GM12878 (cell line): Measurements from ENCODE around the gene ZNF839. TPM values are rescaled to one million over a fixed set of nuclear protein-coding genes. Genes with fewer than 3 reads are reported as not detected.

ENCODE experiments used
- ATAC-seq: fragments of 200-7000 bp; cut with Tn5 transposase; 3 replicates; pipeline ENCODE4 v1.9.1; 2020; ENCODE audit warnings: mild to moderate bottlenecking, moderate library complexity
- BruUV-seq: library from RNA; stranded (reverse); fragments of 400-500 nt; replicated peaks from 2 replicates; lab custom pipeline; 2021; lab: Mats Ljungman, UMichigan
- CTCF ChIA-PET: fragments of 300-600 bp; sonication (Branson Sonifier 250); formaldehyde crosslinking; extraction: SDS; loops from one replicate; lab custom pipeline; 2021; ENCODE audit warnings: inconsistent platforms; lab: Yijun Ruan, JAX
- POLR2A ChIA-PET: fragments of 350-600 bp; formaldehyde crosslinking; extraction: SDS; loops from one replicate; lab custom pipeline; 2021; ENCODE audit warnings: inconsistent platforms; lab: Charles Lee
- RAD21 ChIA-PET: fragments of 300-600 bp; sonication (Branson Sonifier 250); formaldehyde crosslinking; loops from one replicate; lab custom pipeline; 2023; ENCODE audit warnings: antibody characterized with exemption; ENCODE audit not compliant: unreplicated experiment; lab: Charles Lee
- SMC1A ChIA-PET: fragments of 300-600 bp; sonication (Branson Sonifier 250); formaldehyde crosslinking; loops from one replicate; lab custom pipeline; 2023; ENCODE audit not compliant: unreplicated experiment, uncharacterized antibody; lab: Charles Lee
- DNase-seq: peaks from one replicate; pipeline ENCODE4 v3.0.0-alpha.2; 2011; ENCODE audit warnings: low read depth, low spot score
- FAIRE-seq: peaks from 3 replicates; lab custom pipeline; 2011; peaks lifted over from hg19 to GRCh38; lab: Jason Lieb, UNC
- H2AFZ ChIP-seq: 2 replicates; pipeline ENCODE4 v1.6.0; 2011; ENCODE audit warnings: low read depth, low read length, control low read depth; ENCODE audit not compliant: control insufficient read depth
- H3K27ac ChIP-seq: 2 replicates; pipeline ENCODE4 v1.5.1; 2011; ENCODE audit warnings: control low read depth; ENCODE audit not compliant: control insufficient read depth, insufficient read depth
- H3K27me3 ChIP-seq, 2 experiments: replicated peaks in 1 of 2; 2 replicates each; pipeline versions ENCODE4 v1.6.0 to v1.6.1; 2011; ENCODE audit warnings: low read length in 1 of 2; ENCODE audit not compliant: control insufficient read depth in 2 of 2, insufficient read depth in 2 of 2
- H3K36me3 ChIP-seq, 2 experiments: 2 replicates each; pipeline ENCODE4 v1.5.1; 2011; ENCODE audit warnings: low read length in 1 of 2; ENCODE audit not compliant: control insufficient read depth in 2 of 2, insufficient read depth in 2 of 2
- H3K4me1 ChIP-seq: 2 replicates; pipeline ENCODE4 v1.6.1; 2011; ENCODE audit warnings: mild to moderate bottlenecking, low read length, moderate library complexity, mixed read lengths; ENCODE audit not compliant: control insufficient read depth, insufficient read depth
- H3K4me2 ChIP-seq: 2 replicates; pipeline ENCODE4 v1.6.0; 2011; ENCODE audit warnings: control low read depth; ENCODE audit not compliant: control insufficient read depth, insufficient read depth
- H3K4me3 ChIP-seq: fragments of 200-600 bp; sonication (generic); 2 replicates; pipeline ENCODE4 v1.5.1; 2016
- H3K79me2 ChIP-seq: 2 replicates; pipeline ENCODE4 v1.6.0; 2011; ENCODE audit warnings: low read length; ENCODE audit not compliant: control insufficient read depth, insufficient read depth
- H3K9ac ChIP-seq: 2 replicates; pipeline ENCODE4 v1.8.0; 2011; ENCODE audit warnings: low read length, control low read depth, mixed read lengths; ENCODE audit not compliant: control insufficient read depth, insufficient read depth
- H3K9me3 ChIP-seq: replicated peaks from 3 replicates; pipeline ENCODE4 v1.5.1; 2011; ENCODE audit warnings: mild to moderate bottlenecking, low read length; ENCODE audit not compliant: control insufficient read depth, insufficient read depth
- H4K20me1 ChIP-seq: 2 replicates; pipeline ENCODE4 v1.6.0; 2011; ENCODE audit not compliant: control insufficient read depth, insufficient read depth
- ATF7 ChIP-seq: fragments of 450-650 bp; IDR thresholded peaks from 2 replicates; pipeline ENCODE4 v1.6.1; 2016; ENCODE audit warnings: low read depth, mild to moderate bottlenecking
- BRCA1 ChIP-seq: IDR thresholded peaks from 2 replicates; pipeline ENCODE4 v1.6.1; 2011; ENCODE audit warnings: low read depth, low read length, improper control_type of control experiment
- CBFB ChIP-seq: IDR thresholded peaks from 2 replicates; pipeline ENCODE4 v1.6.1; 2016; ENCODE audit warnings: antibody characterized with exemption, low read depth
- GABPA ChIP-seq: IDR thresholded peaks from 2 replicates; pipeline ENCODE4 v1.6.1; 2014; ENCODE audit warnings: antibody characterized with exemption, low read depth, mild to moderate bottlenecking, inconsistent platforms
- MYB ChIP-seq: fragments of 150-350 bp; IDR thresholded peaks from 2 replicates; pipeline ENCODE4 v1.6.1; 2014; ENCODE audit warnings: mild to moderate bottlenecking, low read depth, low read length, borderline replicate concordance
- NR2C2 ChIP-seq: IDR thresholded peaks from 2 replicates; pipeline ENCODE4 v1.6.1; 2011; ENCODE audit warnings: borderline replicate concordance, low read depth; ENCODE audit not compliant: control insufficient read depth, insufficient read length
- WGBS: methylation state at CpG from one replicate; pipeline ENCODE4 v1.1.6; 2016; ENCODE audit warnings: low lambda C conversion rate; ENCODE audit not compliant: insufficient replicate concordance, insufficient coverage; ENCODE audit errors: missing lambda C conversion rate; 5-methylcytosine and 5-hydroxymethylcytosine counted together
- in situ Hi-C: fragments of 300-500 bp; cut with MboI; formaldehyde crosslinking; loops from 9 replicates; pipeline ENCODE4 v1.14.3; 2018; ENCODE audit warnings: mixed read lengths
- intact Hi-C: fragments of 100-400 bp; cut with micrococcal nuclease; formaldehyde crosslinking; loops from one replicate; pipeline ENCODE4 v1.14.2; 2022; ENCODE audit not compliant: unreplicated experiment
- polyA plus RNA-seq, 11 experiments: library from polyadenylated mRNA; depleted of rRNA in 4 of 11; unstranded in 6 of 11; stranded (reverse) in 5 of 11; fragments of >200 nt; fragmentation: Nextera tagmentation in 4 of 11; fragmentation: Illumina TruSeq in 1 of 11; extraction: Ambion mirVana in 4 of 11; extraction: Trizol in 1 of 11; gene quantifications; 1 replicate in 1 of 11; 2 replicates in 10 of 11; pipeline versions ENCODE4 v1.2.1 to v1.2.3, GENCODE V29; 2011 to 2016; ENCODE audit warnings: inconsistent platforms in 2 of 11, missing spikeins in 2 of 11, low read depth in 1 of 11
- total RNA-seq, 4 experiments: library from RNA; depleted of rRNA in 3 of 4; stranded (reverse); fragments of >200 nt in 3 of 4; fragmentation: Illumina TruSeq in 1 of 4; extraction: Trizol in 1 of 4; gene quantifications; 2 replicates each; pipeline versions ENCODE4 v1.2.1 to v1.2.3, GENCODE V29; 2013 to 2021
- TF ChIP-seq, protein P1 (sequence below): fragments of 450-650 bp; IDR thresholded peaks from 2 replicates; pipeline ENCODE4 v1.6.1; 2017; ENCODE audit warnings: mild to moderate bottlenecking, low read depth, inconsistent platforms; ENCODE audit not compliant: poor library complexity, severe bottlenecking
- TF ChIP-seq, protein P2 (sequence below): fragments of 450-650 bp; IDR thresholded peaks from 2 replicates; pipeline ENCODE4 v1.6.1; 2018; ENCODE audit warnings: borderline replicate concordance, mild to moderate bottlenecking; ENCODE audit not compliant: partially characterized antibody
- TF ChIP-seq, protein P3 (sequence below): IDR thresholded peaks from 2 replicates; pipeline ENCODE4 v1.6.1; 2011; ENCODE audit warnings: low read depth, mild to moderate bottlenecking, low read length, moderate library complexity, borderline replicate concordance; ENCODE audit errors: extremely low read depth
- TF ChIP-seq, protein P4 (sequence below): IDR thresholded peaks from 2 replicates; pipeline ENCODE4 v1.6.1; 2012; ENCODE audit warnings: improper control_type of control experiment, low read depth, low read length; ENCODE audit not compliant: insufficient replicate concordance

ZNF839 gene
- total and polyA plus RNA-seq, 10 of the 15 experiments (the other 5 are each of a cell fraction or from before 2014, with no cell fraction given) = 1.4 to 14.4 (median 8.6) TPM

DNA sequence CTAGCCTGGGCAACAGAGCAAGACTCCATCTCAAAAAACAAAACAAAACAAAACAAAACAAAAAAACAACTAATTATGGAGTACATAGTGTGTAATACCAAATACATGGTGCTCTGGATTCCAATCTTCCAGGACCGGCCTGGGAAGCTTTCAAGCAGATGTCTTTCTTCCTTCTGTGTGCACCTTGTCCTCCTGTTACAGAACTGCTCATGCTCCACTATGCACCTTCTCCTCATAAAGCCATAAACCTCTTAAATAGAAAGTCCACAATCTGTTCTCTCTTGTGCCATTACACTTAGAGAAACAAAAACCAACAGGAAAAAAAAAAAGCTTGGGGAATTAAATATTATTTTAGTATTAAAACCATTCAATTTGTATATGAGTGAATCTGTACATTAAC is 27.1 kb upstream of the ZNF839 start (continued):
- TF ChIP-seq, protein P1, sequence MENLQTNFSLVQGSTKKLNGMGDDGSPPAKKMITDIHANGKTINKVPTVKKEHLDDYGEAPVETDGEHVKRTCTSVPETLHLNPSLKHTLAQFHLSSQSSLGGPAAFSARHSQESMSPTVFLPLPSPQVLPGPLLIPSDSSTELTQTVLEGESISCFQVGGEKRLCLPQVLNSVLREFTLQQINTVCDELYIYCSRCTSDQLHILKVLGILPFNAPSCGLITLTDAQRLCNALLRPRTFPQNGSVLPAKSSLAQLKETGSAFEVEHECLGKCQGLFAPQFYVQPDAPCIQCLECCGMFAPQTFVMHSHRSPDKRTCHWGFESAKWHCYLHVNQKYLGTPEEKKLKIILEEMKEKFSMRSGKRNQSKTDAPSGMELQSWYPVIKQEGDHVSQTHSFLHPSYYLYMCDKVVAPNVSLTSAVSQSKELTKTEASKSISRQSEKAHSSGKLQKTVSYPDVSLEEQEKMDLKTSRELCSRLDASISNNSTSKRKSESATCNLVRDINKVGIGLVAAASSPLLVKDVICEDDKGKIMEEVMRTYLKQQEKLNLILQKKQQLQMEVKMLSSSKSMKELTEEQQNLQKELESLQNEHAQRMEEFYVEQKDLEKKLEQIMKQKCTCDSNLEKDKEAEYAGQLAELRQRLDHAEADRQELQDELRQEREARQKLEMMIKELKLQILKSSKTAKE = no peak
- TF ChIP-seq, all 136 proteins: peak for 0

DNA sequence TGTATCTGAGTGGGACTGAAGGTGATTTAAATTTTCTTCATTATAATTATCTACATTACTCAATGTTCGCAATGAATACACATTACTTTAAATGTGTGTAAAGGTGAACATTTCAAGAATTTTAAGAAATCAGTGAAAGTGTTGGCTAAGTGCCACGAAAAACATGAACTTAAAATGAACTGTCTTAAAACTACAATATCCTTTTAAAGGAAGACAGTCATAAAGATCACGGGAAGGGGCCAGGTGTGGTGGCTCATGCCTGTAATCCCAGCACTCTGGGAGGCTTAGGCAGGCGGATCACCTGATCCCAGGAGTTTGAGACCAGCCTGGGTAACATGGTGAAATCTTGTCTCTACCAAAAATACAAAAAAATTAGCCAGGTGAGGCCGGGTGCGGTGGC is 25.8 kb upstream of the ZNF839 start:
- Histone ChIP-seq H3K27ac (no peak overlapping the region), H3K9ac (no peak overlapping the region), H3K36me3 (no peaks in the 10 kb centered on the region), H3K4me3 (no peak overlapping the region), H3K79me2 (no peaks in the 10 kb centered on the region), H4K20me1 (no peaks in the 10 kb centered on the region), H2AFZ (no peak overlapping the region), H3K4me1 (no peaks in the 10 kb centered on the region), H3K9me3 (no peaks in the 10 kb centered on the region; the same call in 2 of the 3 replicates)
- FAIRE-seq = no peak
- in situ Hi-C loops (no loop called here), intact Hi-C loops (no loop called here)
- 62% methylated on average over 6 of the region's 6 CpGs for WGBS
- ATAC-seq = no peak
- ChIA-PET POLR2A (no interaction called here), SMC1A (no interaction called here), CTCF (no interaction called here), RAD21 (no interaction called here)
- TF ChIP-seq, protein P2, sequence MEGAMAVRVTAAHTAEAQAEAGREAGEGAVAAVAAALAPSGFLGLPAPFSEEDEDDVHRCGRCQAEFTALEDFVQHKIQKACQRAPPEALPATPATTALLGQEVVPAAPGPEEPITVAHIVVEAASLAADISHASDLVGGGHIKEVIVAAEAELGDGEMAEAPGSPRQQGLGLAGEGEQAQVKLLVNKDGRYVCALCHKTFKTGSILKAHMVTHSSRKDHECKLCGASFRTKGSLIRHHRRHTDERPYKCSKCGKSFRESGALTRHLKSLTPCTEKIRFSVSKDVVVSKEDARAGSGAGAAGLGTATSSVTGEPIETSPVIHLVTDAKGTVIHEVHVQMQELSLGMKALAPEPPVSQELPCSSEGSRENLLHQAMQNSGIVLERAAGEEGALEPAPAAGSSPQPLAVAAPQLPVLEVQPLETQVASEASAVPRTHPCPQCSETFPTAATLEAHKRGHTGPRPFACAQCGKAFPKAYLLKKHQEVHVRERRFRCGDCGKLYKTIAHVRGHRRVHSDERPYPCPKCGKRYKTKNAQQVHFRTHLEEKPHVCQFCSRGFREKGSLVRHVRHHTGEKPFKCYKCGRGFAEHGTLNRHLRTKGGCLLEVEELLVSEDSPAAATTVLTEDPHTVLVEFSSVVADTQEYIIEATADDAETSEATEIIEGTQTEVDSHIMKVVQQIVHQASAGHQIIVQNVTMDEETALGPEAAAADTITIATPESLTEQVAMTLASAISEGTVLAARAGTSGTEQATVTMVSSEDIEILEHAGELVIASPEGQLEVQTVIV = no peak
- TF ChIP-seq BRCA1 (no peak), CBFB (no peak), GABPA (no peak), MYB (no peak), ATF7 (no peak), NR2C2 (no peak)
- TF ChIP-seq, protein P3, sequence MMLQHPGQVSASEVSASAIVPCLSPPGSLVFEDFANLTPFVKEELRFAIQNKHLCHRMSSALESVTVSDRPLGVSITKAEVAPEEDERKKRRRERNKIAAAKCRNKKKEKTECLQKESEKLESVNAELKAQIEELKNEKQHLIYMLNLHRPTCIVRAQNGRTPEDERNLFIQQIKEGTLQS = no peak
- TF ChIP-seq, protein P4, sequence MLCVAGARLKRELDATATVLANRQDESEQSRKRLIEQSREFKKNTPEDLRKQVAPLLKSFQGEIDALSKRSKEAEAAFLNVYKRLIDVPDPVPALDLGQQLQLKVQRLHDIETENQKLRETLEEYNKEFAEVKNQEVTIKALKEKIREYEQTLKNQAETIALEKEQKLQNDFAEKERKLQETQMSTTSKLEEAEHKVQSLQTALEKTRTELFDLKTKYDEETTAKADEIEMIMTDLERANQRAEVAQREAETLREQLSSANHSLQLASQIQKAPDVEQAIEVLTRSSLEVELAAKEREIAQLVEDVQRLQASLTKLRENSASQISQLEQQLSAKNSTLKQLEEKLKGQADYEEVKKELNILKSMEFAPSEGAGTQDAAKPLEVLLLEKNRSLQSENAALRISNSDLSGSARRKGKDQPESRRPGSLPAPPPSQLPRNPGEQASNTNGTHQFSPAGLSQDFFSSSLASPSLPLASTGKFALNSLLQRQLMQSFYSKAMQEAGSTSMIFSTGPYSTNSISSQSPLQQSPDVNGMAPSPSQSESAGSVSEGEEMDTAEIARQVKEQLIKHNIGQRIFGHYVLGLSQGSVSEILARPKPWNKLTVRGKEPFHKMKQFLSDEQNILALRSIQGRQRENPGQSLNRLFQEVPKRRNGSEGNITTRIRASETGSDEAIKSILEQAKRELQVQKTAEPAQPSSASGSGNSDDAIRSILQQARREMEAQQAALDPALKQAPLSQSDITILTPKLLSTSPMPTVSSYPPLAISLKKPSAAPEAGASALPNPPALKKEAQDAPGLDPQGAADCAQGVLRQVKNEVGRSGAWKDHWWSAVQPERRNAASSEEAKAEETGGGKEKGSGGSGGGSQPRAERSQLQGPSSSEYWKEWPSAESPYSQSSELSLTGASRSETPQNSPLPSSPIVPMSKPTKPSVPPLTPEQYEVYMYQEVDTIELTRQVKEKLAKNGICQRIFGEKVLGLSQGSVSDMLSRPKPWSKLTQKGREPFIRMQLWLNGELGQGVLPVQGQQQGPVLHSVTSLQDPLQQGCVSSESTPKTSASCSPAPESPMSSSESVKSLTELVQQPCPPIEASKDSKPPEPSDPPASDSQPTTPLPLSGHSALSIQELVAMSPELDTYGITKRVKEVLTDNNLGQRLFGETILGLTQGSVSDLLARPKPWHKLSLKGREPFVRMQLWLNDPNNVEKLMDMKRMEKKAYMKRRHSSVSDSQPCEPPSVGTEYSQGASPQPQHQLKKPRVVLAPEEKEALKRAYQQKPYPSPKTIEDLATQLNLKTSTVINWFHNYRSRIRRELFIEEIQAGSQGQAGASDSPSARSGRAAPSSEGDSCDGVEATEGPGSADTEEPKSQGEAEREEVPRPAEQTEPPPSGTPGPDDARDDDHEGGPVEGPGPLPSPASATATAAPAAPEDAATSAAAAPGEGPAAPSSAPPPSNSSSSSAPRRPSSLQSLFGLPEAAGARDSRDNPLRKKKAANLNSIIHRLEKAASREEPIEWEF = no peak
- TF ChIP-seq, all 136 proteins: peak for 0
- BruUV-seq = no TSS peak
- Histone ChIP-seq H3K4me2 (no peak overlapping the region), H3K27me3 (no peaks in the 10 kb centered on the region)
- no peak for DNase-seq
